Cardiac fibroblast (primary cell): ENCODE results near the gene KXD1.

Experiments
- DNase-seq, 2 donors: peaks; one replicate each; pipeline versions ENCODE4 v3.0.0 to v3.0.0-alpha.2; 2010; ENCODE audit warnings: low read depth in 2 of 2
- H3K4me3 ChIP-seq, 2 donors: replicated peaks in 1 of 2; 1 replicate in 1 of 2; 2 replicates in 1 of 2; pipeline ENCODE4 v1.5.1; 2011; ENCODE audit warnings: low read depth in 2 of 2, low read length in 2 of 2, mild to moderate bottlenecking in 2 of 2, moderate library complexity in 1 of 2
- CTCF ChIP-seq: IDR thresholded peaks from one replicate; pipeline ENCODE4 v1.5.1; 2011; ENCODE audit warnings: low read depth, mild to moderate bottlenecking, low read length, inconsistent platforms

The KXD1 gene

GRCh38 chr19:18523841-18524240 lies 33.8 kb upstream of the KXD1 start:
- no peak for DNase-seq
- TF ChIP-seq CTCF: no peak
- H3K4me3 ChIP-seq: no peak overlapping the region

GRCh38 chr19:18526316-18526715 lies 31.4 kb upstream of the KXD1 start:
- no peak for DNase-seq
- no peak for TF ChIP-seq CTCF
- no peak overlapping the region for H3K4me3 ChIP-seq

GRCh38 chr19:18529782-18530181 lies 27.9 kb upstream of the KXD1 start:
- no peak for DNase-seq
- no peak overlapping the region for H3K4me3 ChIP-seq
- TF ChIP-seq CTCF: no peak

GRCh38 chr19:18531485-18531884 lies 26.2 kb upstream of the KXD1 start:
- DNase-seq: no peak
- H3K4me3 ChIP-seq: no peak overlapping the region
- TF ChIP-seq CTCF: no peak

- no peak overlapping the region for H3K4me3 ChIP-seq
- no peak for TF ChIP-seq CTCF
- DNase-seq: no peak
These were observed 25.3 kb upstream of the KXD1 start for GRCh38 chr19:18532168-18532890.

- no peak for DNase-seq
- TF ChIP-seq CTCF: no peak
- no peak overlapping the region for H3K4me3 ChIP-seq
These were observed 24.6 kb upstream of the KXD1 start for GRCh38 chr19:18533058-18533457.

- H3K4me3 ChIP-seq: no peak overlapping the region
- TF ChIP-seq CTCF: no peak
- no peak for DNase-seq
These were observed 21.2 kb upstream of the KXD1 start for GRCh38 chr19:18536475-18536874.
